ENCODE results near the gene COL5A3. TPM values are rescaled to one million over a fixed set of nuclear protein-coding genes. Genes with fewer than 3 reads are reported as not detected.
A peak's percentile ranks its signal among the peaks of the same experiment; 100 is the strongest.
"Not testable (repeated sequence)": the region's sequence is repeated elsewhere in the genome, so short reads cannot be mapped to it uniquely, and the experiment has no call there.

The COL5A3 gene
- total RNA-seq, 1 donor from 2014 or later, result 30.2 TPM

DNA sequence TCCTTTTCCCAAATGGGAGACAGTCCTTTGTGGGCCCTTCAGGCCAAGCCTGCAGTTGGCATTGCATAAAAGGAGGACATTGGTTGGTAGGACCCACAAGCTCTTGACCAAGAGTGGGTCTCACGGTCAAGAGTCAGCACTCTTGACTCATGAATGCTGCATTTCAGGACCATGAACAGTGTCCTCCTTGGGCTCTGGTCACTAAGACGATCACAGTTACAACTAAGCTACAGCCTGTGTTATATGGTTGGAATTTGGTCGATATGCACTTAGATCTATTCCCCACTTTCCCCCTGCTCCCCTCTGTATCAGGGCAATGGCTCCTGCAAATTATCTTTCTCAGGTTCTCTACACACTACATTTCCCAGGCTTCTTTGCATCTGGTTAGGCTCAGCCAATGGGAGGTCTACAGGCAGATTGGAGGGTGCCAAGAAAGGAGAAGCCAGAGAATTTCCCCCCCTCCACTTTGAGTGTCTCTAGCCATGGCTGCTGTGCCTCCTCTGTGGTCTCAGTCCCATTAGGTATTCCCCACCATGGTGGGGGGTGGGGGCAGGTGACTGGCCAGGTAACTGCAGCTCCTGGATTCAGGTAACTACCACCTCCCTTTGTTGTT is 70.9 kb downstream of the COL5A3 start:
- DNase-seq (ENCODE audit: low spot score), result no peak

DNA sequence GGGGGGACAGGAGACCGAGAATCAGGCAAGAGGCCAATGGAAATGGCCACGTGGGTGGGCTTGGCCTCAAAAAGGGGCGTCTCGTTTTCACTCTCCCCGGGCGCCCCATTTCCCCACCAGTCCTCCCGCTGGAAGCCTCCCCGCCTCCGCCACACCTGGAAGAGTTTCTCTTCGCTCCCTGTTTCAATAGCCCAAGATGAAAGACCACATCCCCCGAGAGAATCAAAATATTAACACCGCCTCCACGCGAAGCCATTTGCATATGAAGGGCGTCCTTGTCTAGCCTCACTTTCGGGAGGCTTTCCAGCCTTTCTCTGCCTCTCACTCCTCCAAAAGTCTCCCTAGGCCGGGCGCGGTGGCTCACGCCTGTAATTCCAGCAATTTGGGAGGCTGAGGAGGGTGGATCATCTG is 73.3 kb downstream of the COL5A3 start:
- no peak for DNase-seq (ENCODE audit: low spot score)

DNA sequence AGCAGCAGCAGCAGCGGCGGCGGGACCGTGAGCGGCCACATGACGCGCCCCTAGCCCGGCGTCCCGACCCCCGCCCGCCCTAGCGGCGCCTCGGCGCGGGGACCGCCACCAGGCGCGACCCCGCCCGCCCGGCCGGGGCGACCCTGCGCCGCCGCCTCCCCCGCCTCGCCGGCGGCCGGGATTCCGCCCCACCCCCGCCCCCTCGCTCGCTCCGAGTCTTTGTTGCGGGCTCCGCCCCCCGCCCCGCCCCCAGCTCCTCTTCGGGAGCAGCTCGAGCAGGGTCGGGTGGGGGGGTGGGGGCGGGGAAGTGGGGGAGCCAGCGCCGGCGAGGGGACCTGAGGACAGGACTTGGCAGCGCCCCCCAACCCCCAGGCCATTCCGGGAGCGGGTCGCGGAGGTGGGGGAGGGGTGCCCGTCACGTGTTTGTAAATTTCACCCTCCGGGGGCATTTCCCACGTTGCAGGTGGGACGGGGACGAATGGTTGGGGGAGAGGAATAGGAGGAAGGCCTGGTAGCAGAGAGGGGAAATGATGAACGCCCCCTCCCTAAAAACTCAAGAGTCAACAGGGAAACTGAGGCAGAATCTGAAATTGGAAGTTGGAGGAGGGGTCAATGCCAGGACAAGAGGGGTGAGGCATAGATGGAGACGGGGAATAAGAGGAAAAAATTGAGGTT is 73.8 kb downstream of the COL5A3 start, which contains the start of gene OLFM2:
Gene OLFM2, minus strand, starts transcription at position 190 of the 675 bp plus-strand sequence. Its CDS starts 149 bp downstream, at position 41.
- no peak for DNase-seq (ENCODE audit: low spot score)

DNA sequence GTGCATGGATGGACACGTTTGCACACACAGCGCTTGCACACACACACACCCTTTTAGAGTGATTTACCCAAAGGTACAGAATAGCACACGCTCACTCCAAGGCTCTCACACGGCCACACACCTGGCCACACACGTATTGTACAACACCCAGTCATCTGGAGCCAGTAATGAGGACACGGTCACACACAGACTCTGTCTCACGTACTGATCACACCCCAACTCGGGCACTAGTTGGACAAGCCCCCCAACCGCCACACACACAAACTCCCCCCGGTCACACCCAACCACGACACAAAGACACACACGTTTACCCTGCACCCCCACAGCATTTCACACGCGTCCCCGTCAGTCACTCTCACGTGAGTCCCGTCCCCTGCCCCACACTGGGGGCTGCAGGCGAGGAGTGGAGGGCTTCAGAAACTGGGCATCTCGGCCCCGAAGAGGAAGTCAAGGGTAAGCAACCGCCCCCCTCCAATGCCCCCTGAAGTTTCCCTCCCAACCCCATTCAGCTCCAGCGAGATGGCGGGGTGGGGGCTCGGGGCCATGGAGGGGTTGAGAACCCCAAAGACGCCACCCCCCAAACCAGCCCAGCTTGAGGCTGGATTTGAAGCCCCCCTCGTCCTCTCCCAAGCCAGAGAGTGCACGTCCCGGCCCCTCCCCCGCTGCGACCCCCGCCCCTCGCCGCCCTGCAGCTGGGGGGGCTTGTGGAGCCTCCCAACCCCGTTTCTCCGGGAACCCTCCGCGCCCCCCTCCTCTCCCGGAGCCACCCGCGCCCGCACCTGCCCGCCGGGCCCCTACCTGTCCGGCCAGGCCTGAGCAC is 74.6 kb downstream of the COL5A3 start:
- no peak for DNase-seq (ENCODE audit: low spot score)

DNA sequence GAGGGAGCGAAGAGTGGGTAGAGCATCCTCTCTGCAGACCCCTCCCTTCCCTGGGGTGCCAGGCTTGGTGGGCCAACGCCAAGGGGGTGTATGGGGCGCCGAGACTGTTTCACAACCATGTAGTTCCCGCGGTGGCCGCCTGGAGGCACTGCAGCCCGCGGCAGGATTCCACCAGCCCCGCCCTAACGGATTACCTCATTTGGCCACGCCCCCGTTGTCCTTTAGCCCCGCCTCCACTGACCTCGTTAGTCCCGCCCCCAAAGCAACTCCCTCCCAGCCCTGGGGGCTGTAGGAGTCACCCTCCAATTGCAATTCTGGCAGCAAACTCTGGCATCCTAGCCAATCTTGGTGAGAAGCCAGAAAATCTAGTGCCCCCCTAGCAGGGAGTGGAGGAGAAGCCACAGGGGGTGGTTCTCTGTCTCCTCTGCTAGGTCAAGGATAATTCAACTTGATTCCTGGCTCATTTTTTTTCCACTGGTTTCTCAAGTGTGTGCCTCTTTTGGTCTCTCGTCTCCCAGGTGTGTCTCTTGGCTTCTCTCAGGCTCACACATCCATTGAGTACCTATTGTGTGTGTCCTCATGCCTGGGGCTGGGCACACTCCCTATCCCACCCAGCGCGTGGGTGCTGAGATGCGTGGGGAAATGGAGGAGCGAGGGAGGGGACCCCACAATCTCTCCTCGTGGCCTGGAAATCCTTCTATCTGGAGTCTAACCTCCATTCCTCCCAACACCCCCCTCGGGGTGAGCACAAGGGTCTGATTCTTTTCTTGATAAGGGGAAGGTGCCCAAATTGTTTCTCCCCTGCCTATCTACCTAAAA is 76.0 kb downstream of the COL5A3 start:
- DNase-seq (ENCODE audit: low spot score), result peak; percentile 92

DNA sequence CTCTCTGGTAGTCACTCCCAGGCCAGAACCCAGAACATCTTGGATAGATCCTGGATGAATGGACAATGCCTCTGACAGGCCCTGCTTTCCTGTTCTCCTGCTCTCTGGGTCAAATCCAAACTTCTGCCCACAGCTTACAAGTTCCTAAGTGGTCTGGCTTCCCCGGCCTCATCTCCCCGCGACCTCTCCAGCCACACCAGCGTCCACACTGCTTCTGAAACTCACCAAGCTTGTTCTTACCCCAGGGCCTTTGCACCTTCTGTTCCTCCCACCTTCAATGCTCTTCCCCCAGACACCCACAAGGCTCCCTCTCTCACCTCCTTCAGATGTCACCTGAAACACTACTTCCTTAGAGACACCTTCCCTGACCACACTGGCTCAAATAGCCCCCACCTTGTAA is 77.5 kb downstream of the COL5A3 start:
- DNase-seq (ENCODE audit: low spot score), result no peak

DNA sequence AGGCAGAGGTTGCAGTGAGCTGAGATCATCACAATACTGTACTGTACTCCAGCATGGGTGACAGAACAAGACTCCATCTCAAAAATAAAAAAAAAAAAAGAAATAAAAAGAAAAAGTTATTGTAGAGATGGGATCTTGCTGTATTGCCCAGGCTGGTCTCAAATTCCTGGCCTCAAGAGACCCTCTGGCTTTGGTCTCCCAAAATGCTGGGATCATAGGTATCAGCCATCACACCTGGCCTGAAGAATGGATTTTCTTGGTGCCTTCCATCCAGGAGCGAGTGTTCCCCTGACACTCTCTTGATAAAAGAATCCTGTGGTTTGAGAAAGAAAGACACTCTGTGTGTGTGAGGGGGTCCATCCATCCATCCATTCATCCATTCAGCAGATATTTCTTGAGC is 78.7 kb downstream of the COL5A3 start:
- DNase-seq (ENCODE audit: low spot score), result no peak

DNA sequence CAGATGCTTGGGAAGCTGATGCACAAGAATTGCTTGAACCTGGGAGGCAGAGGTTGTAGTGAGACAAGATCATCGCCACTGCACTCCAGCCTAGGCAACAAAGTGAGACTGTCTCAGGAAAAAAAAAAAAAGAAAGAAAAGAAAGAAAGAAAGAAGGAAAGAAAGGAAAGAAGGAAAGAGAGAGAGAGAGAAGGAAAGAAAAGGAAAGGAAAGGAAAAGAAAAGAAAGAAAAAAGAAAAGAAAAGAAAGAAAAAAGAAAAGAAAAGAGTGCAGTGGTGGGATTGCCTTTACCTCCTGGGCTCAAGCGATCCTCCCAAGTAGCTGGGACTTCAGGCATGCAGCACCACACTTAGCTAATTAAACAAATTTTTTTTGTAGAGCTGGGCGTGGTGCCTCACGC is 86.9 kb downstream of the COL5A3 start:
- DNase-seq (ENCODE audit: low spot score), result no peak

DNA sequence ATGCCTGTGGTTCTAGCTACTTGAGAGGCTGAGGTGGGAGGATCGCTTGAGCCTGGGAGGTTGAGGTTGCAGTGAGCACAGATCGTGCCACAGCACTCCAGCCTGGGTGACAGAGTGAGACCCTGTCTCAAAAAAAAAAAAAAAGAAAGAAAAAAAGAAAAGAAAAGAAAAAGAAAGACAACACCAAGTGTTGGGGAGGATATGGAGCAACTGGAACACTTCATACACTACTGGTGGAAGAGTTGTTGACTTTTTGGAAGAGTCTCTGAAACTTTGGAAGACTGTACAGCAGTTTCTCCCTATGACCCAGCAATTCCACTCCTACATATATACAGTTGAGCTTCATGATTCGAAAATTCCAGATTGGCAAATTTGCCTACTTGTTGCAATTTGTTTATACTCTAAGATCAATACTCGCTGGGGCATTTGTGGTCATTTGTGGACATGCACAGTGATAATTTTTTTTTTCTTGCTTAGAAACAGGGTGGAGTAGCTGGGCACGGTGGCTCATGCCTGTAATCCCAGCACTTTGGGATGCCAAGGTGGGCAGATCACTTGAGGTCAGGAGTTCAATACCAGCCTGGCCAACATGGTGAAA is 87.4 kb downstream of the COL5A3 start:
- not testable (repeated sequence) for DNase-seq (ENCODE audit: low spot score)

DNA sequence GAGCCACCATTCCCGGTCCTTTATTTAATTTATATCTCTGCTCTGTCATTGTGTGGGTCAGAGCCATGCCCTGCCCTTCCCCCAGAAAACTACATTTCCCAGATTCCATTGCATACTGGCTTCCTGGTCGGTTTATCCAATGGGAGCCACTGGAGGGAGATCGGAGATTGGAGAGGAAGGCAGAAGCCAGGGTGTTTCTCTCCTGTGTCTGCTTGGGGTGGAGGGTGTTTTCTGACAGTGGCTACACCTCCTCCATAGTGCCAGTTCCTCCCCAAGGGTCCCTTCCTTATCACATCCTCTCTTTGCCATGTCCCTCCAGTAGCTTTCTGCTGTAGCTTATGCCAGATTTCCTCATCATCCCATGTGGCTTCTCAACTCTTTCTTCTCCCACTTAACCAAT is 93.0 kb downstream of the COL5A3 start:
- no peak for DNase-seq (ENCODE audit: low spot score)

DNA sequence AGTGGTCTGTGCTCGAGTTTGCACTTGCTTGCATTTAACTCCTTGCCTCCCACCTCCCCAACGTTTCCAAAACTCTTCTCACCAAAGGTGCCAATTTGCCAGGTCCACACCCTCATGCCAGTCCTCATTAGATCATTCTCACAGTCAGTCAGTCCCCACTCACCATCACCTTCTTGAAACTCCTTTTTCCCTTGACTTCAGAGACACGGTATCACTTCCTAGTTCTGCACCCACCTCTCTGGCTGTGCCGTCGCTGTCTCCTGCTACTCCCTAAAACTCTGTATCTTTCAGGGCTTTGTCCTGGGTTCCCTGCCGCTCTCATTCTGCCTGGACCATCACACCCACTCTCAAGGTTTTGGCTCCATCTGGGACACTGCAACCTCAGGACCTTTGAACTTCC is 93.6 kb downstream of the COL5A3 start:
- no peak for DNase-seq (ENCODE audit: low spot score)

DNA sequence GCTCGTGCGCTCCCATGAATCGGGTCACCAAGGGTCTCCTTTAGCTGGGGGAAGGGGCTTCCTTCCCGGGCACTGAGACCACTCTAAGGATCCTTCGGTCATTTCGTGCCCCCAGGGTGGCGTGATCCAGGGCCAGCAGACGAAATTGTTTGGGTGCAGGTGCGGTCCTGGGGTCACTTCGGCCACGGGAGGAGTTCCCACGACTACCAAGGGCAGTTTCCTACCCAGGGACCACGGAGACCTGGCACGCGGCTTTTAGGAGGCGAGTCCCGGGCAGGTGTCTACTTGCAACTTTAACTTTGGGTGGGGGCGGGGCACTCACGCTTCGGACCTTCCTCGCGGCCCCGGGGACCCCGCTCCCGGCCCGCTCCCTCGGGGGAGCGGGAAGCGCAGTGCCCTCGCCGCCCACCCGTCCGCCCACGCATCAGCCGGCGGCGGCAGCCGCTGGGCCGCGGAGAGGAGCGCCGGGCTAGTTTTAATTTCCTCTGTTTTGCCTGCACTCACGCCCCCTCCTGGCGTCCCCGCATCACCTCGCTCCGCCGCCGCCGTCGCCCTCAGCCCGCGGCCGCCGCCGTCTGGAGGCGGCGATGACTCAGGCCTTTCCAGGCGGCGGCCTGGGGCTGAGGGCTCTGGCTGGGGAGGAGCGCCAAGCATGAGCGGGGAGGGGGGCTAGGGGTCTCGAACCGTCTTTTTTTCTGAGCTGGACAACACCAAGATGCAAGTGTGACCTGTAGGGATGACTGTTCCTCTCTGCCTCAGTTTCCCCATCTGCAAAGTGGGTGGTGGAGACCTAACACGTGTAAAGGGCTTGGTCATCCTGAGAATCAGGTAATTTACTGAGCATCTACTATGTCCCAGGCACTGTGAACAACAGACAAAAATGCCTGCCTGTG is 95.7 kb downstream of the COL5A3 start:
- peak; percentile 92 for DNase-seq (ENCODE audit: low spot score)

DNA sequence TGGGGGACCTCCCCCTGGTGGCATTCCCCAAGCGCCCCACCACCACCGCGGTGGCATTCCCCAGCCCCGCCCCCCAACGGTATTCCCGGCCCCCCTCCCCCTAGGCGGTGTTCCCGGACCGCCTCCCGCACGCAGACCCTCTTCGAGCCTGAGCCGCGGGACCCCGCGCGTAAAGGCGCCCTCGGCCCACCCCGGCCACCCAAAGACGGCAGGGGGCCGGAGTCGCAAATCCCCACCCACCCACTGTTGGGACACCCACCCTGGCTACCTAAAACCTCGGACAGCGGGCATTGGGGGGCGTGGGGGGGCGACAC is 96.3 kb downstream of the COL5A3 start:
- no peak for DNase-seq (ENCODE audit: low spot score)

DNA sequence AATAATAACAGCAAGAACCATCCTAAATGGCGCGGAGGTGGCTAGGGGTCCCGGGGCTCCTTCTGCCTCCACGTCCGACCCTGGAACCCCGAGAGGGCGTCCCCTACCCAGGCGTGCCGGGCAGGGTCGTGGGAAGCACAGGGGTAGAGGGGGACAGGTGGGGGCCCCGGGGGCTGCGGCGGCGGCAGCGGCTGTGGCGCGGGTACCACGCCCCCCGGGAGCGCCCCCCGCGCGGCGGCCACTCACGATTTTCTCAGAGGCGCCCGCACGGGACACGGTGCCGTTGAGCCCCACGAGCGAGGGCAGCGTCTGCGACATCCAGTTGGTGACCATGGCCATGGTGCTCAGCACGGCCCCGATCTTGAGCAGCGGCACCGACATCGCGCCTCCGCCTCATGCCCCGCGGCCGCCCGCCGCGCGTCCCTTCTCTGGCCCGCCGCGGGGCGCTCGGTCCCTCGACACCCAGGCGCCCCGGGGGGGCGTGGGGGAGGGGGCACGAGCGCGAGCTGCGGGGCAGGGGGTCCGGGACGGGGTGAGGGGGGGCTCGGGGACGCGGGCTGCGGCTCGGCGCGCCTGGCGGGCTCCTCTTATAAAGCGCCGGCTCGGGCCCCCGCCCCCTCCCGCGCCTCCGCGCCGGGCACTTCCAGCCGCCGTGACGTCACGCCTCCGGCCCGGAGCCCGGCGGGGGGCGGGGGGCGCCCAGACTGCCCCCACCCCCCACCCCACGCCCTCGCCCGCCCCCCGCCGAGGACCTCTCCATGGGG is 96.9 kb downstream of the COL5A3 start:
- no peak for DNase-seq (ENCODE audit: low spot score)

DNA sequence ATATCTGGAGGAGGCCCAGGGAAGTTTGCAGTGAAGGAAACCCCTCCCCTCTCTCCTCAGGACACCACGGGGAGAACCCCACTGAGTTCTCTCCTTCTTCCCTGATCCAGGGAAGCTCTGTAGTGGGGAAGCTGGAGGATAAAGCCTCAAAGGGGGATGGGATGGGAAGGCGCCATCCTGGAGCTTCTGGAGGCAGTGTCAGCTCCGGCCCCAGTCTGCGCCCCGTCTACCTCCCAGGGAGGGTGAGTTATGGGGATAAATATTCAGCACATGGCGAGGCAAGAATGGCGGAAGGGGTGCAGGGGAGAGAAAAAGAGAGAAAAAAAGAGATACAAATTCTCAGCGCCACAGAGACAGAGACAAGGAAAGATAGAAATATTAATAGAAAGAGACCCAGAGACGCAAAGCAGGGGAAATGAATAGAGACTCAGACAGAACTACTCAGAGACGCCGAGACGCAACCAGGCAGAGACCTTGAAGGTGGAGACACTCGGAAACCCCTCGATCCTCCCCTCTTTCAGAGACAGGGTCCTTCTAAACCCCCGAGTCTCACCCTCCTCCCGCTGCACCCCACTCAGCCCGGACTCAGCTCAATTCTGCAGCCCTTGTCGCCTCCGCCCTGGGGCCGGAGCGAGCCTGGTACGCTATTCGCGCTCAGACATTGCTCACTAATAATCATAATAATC is 97.6 kb downstream of the COL5A3 start:
- DNase-seq (ENCODE audit: low spot score), result no peak

DNA sequence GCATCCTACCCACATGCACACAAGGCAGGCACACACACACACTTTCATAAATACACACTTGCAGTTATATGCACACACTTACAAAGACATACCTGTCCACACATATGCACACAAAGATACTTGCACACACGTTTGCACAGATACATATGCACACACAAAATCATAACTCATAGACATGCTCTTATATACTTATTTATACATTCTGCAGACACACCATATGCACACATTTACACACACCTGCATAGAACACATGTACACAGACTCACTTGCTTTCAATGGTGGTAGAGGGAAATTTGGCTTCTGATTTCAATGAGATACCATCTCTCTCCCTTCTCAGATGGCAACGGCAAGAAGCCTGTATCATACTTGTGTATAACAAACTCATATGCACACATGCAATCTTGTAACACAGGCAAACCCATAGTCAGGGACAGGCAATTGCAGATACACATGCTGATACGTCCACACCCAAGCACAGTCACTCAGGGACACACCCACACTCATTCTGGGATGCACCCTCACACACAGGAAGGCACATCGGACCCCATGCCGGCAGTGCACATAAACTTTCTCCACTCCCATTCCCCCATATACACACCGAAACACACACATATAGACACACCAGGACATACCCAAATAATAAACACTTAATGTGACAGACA is 98.6 kb downstream of the COL5A3 start:
- no peak for DNase-seq (ENCODE audit: low spot score)

DNA sequence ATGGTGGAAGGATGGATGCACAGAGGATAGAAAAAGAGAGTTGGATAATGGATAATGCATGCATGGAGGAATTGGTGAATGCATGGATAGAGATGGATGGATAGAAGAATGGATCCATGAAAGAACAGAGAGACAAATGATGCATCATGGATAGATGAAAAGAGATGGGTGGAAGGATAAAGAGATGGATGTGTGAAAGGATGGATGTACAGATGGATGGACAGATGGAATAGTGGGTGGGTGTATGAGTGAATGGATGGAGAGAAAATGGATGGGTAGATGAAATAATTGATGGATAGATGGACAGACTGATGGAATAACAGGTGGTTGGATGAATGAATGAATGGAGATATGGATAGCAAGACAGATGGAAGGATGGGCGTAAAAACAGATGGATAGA is 99.7 kb downstream of the COL5A3 start:
- DNase-seq (ENCODE audit: low spot score), result no peak
